ENCODE results near the gene CCDC148.

- no peak for TF ChIP-seq CTCF (IDR thresholded peaks at IDR 0.05)
- TF ChIP-seq EZH2 (IDR thresholded peaks at IDR 0.05): no peak
- TF ChIP-seq EZH2phosphoT487 (IDR thresholded peaks at IDR 0.05): no peak
Observed at GRCh38 chr2:158346032-158346431, 110.5 kb downstream of the CCDC148 start.

Data from neural progenitor cell (in vitro differentiated cells).